ENCODE results near the gene RHOT2.

RHOT2 gene

DNA sequence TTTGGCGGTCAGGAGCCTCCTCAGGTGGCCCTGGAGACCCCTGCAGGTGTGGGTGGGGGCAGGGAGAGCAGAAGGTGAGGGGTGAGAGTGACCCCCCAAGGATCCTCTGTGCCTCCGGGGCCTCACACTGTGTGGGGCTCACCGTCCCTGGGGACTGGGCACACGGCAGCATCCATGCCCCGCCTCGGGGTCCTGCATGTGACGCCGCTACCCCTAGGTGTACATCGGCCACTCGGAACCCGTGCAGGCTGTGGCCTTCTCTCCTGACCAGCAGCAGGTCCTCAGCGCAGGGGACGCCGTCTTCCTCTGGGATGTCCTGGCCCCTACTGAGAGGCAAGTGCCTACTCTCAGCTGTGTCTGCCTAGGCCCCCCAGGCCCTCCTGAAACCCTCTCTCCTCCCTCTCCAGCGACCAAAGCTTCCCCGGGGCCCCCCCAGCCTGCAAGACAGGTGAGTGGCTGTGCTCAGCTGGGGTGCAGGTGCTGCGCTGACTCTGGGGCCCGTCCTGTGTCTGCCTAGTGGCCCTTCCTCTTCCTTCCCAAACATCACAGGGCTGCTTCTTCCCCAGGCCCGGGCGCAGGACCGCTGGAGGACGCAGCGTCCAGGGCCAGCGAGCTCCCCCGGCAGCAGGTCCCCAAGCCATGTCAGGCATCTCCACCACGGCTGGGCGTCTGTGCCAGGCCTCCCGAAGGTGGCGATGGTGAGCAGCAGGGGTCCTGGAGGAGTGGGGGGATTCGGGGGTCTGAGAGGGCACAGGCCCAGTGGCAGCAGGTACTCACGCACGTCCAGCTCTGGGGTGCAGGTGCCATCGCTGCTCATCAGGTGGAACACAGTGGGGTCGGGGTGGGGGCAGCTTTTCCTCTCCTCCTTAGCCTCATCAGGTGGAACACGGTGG lies 9.0 kb upstream of the RHOT2 start:
- H3K27ac ChIP-seq, result no peak overlapping the region
- H3K27me3 ChIP-seq (replicated peaks), result no peaks in the 10 kb centered on the region
- H3K4me3 ChIP-seq (ENCODE audit: low read depth, low read length), result no peak overlapping the region
- H3K36me3 ChIP-seq (replicated peaks), result peaks cover 8% of the 10 kb centered on the region
- TF ChIP-seq, protein P1, sequence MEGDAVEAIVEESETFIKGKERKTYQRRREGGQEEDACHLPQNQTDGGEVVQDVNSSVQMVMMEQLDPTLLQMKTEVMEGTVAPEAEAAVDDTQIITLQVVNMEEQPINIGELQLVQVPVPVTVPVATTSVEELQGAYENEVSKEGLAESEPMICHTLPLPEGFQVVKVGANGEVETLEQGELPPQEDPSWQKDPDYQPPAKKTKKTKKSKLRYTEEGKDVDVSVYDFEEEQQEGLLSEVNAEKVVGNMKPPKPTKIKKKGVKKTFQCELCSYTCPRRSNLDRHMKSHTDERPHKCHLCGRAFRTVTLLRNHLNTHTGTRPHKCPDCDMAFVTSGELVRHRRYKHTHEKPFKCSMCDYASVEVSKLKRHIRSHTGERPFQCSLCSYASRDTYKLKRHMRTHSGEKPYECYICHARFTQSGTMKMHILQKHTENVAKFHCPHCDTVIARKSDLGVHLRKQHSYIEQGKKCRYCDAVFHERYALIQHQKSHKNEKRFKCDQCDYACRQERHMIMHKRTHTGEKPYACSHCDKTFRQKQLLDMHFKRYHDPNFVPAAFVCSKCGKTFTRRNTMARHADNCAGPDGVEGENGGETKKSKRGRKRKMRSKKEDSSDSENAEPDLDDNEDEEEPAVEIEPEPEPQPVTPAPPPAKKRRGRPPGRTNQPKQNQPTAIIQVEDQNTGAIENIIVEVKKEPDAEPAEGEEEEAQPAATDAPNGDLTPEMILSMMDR (IDR thresholded peaks at IDR 0.05; ENCODE audit: low read depth, low read length, missing control alignments), result peak; percentile 37
- DNase-seq, result no peak
- in situ Hi-C loops (cut with HindIII; ENCODE audit: low pct_ligation_motif_present, low sequenced_read_pairs), result no loop called here

DNA sequence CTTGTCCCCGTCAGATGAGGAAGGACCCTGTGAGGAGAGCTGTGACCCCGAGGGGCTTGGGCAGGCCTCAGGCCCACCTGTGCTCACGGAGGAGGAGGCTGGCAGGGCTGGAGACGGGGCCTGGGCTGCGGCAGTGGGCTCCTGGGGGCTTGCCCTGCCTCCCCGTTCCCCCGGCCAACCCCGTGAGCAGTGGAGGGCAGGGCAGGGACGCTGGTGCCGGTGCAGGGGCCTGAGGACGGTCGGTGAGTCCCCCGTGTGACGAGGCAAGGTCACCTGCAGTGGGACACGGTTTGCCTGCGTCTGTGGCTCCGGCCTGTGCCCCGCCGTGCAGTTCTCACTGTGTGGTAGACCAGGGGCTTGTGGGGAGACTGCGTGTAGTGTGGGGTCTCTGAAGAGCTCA lies 8.3 kb upstream of the RHOT2 start:
- Histone ChIP-seq H3K4me3 (ENCODE audit: low read depth, low read length) (no peak overlapping the region), H3K27me3 (replicated peaks) (no peaks in the 10 kb centered on the region), H3K27ac (no peak overlapping the region), H3K36me3 (replicated peaks) (peaks cover 8% of the 10 kb centered on the region)
- DNase-seq, result no peak
- TF ChIP-seq, protein P1 (IDR thresholded peaks at IDR 0.05; ENCODE audit: low read depth, low read length, missing control alignments), result no peak
- in situ Hi-C loops (cut with HindIII; ENCODE audit: low pct_ligation_motif_present, low sequenced_read_pairs), result no loop called here

DNA sequence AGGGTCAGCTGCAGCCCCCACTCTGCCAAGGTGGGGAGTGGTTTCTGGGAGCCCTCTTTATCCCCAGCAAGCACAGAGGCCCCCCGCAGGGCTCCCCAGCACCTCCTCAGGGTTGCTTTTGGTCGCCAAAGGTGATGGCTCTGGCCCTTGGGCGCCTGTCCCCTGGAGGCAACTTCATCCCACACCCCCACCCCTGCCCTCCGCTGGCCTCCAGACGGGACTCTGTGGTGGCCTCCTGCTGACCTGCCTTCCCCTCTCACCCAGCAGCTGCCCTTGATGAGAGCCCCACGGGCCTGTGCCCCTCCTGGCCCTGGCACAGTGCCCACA lies 7.8 kb upstream of the RHOT2 start:
- Histone ChIP-seq H3K27ac (no peak overlapping the region), H3K27me3 (replicated peaks) (no peaks in the 10 kb centered on the region), H3K4me3 (ENCODE audit: low read depth, low read length) (no peak overlapping the region), H3K36me3 (replicated peaks) (peaks cover 8% of the 10 kb centered on the region)
- in situ Hi-C loops (cut with HindIII; ENCODE audit: low pct_ligation_motif_present, low sequenced_read_pairs), result no loop called here
- TF ChIP-seq, protein P1 (IDR thresholded peaks at IDR 0.05; ENCODE audit: low read depth, low read length, missing control alignments), result no peak
- no peak for DNase-seq

DNA sequence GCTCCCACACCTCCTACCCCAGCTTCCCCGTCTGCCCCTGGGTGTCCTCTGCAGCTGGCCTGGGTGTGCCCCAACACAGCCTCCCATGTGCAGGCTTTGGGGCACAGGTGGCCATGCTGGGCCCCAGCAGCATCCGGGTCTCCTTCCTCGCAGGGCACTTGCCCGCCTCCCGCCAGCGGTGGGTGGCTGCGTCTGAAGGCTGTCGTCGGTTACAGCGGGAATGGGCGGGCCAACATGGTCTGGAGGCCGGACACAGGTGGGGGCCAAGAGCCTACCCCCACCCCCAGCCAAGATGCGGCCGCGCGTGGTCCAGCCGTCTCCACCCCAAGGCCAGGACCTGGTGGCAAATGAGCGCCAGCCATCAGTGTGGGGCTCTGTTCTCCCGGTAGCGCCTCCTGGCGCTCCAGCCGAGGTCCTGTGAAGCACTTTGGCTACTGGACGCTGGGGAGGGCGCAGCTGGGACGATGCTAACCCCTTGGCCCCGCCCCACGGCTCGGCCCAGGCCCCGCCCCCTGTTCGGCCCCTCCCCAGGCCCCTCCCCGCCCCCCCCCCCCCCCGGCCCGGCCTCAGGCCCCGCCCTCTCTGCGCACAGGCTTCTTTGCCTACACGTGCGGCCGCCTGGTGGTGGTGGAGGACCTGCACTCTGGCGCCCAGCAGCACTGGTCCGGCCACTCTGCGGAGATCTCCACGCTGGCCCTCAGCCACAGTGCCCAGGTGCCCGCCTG lies 7.3 kb upstream of the RHOT2 start:
- peaks cover 8% of the 10 kb centered on the region for H3K36me3 ChIP-seq (replicated peaks)
- in situ Hi-C loops (cut with HindIII; ENCODE audit: low pct_ligation_motif_present, low sequenced_read_pairs), result no loop called here
- no peaks in the 10 kb centered on the region for H3K27me3 ChIP-seq (replicated peaks)
- TF ChIP-seq, protein P1 (IDR thresholded peaks at IDR 0.05; ENCODE audit: low read depth, low read length, missing control alignments), result peak; percentile 65
- H3K27ac ChIP-seq, result no peak overlapping the region
- DNase-seq, result peak; percentile 63
- peak overlapping the region; percentile 26 for H3K4me3 ChIP-seq (ENCODE audit: low read depth, low read length)

DNA sequence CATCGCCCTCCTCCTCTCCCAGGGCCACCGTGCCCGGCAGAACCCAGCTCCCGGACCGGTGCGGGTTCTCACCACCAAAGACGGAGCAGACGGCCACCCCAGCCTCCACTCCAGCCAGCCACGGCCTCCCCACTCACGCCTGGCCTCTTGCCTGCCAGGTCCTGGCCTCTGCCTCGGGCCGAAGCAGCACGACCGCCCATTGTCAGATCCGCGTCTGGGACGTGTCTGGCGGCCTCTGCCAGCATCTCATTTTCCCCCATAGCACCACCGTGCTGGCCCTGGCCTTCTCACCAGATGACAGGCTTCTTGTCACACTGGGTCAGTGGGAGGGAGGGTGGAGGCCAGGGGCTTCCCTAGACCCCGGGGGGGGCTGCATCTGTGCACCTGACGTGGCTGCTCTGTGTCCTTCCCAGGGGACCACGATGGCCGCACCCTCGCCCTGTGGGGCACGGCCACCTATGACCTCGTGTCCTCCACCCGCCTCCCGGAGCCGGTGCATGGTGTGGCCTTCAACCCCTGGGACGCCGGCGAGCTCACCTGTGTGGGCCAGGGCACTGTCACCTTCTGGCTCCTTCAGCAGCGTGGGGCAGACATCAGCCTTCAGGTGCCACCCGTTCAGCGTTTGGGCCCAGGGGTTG lies 6.6 kb upstream of the RHOT2 start:
- H3K27ac ChIP-seq, result no peak overlapping the region
- peaks cover 8% of the 10 kb centered on the region for H3K36me3 ChIP-seq (replicated peaks)
- peak overlapping the region; percentile 15 for H3K4me3 ChIP-seq (ENCODE audit: low read depth, low read length)
- in situ Hi-C loops (cut with HindIII; ENCODE audit: low pct_ligation_motif_present, low sequenced_read_pairs), result no loop called here
- no peak for DNase-seq
- TF ChIP-seq, protein P1 (IDR thresholded peaks at IDR 0.05; ENCODE audit: low read depth, low read length, missing control alignments), result peak; percentile 2
- H3K27me3 ChIP-seq (replicated peaks), result no peaks in the 10 kb centered on the region

All from brain microvascular endothelial cell (primary cell).